Measurements from ENCODE around the gene BCL2L11.

BCL2L11 gene

GRCh38 chr2:111191877-111192276 is 71.2 kb downstream of the BCL2L11 start:
- no peak for DNase-seq (ENCODE audit: low read depth)

- DNase-seq (ENCODE audit: low read depth) = no peak
Measured at GRCh38 chr2:111192776-111193368, 72.2 kb downstream of the BCL2L11 start.

- DNase-seq (ENCODE audit: low read depth) = no peak
Measured at GRCh38 chr2:111194835-111195621, 74.3 kb downstream of the BCL2L11 start.

GRCh38 chr2:111196435-111196834 is 75.7 kb downstream of the BCL2L11 start:
- DNase-seq (ENCODE audit: low read depth) = no peak

- no peak for DNase-seq (ENCODE audit: low read depth)
Measured at GRCh38 chr2:111198701-111199100, 78.0 kb downstream of the BCL2L11 start.

GRCh38 chr2:111199840-111200239 is 79.1 kb downstream of the BCL2L11 start:
- DNase-seq (ENCODE audit: low read depth) = no peak

- DNase-seq (ENCODE audit: low read depth) = no peak
Measured at GRCh38 chr2:111200333-111200881, 79.7 kb downstream of the BCL2L11 start.

GRCh38 chr2:111201214-111201613 is 80.5 kb downstream of the BCL2L11 start:
- no peak for DNase-seq (ENCODE audit: low read depth)

- no peak for DNase-seq (ENCODE audit: low read depth)
Measured at GRCh38 chr2:111202266-111203040, 81.7 kb downstream of the BCL2L11 start.

GRCh38 chr2:111204706-111205105 is 84.0 kb downstream of the BCL2L11 start:
- DNase-seq (ENCODE audit: low read depth) = no peak

GRCh38 chr2:111205774-111206173 is 85.1 kb downstream of the BCL2L11 start:
- DNase-seq (ENCODE audit: low read depth) = no peak

- DNase-seq (ENCODE audit: low read depth) = no peak
Measured at GRCh38 chr2:111207851-111208250, 87.1 kb downstream of the BCL2L11 start.

- no peak for DNase-seq (ENCODE audit: low read depth)
Measured at GRCh38 chr2:111208639-111209038, 87.9 kb downstream of the BCL2L11 start.

GRCh38 chr2:111209045-111209514 is 88.4 kb downstream of the BCL2L11 start:
- DNase-seq (ENCODE audit: low read depth) = no peak

GRCh38 chr2:111210036-111210435 is 89.3 kb downstream of the BCL2L11 start:
- DNase-seq (ENCODE audit: low read depth) = no peak

- no peak for DNase-seq (ENCODE audit: low read depth)
Measured at GRCh38 chr2:111213877-111214276, 93.2 kb downstream of the BCL2L11 start.

GRCh38 chr2:111216811-111217652 is 96.3 kb downstream of the BCL2L11 start:
- DNase-seq (ENCODE audit: low read depth) = no peak
